Gastrocnemius medialis (tissue), 4 donors: ENCODE data around the gene C1orf198.

Source experiments
- POLR2A ChIP-seq, 2 donors: fragments of 450-650 bp; IDR thresholded peaks; one replicate each; pipeline ENCODE4 v1.6.1; 2017; ENCODE audit warnings: antibody characterized with exemption in 2 of 2, mild to moderate bottlenecking in 2 of 2, moderate library complexity in 2 of 2
- TF ChIP-seq, protein P1 (sequence below), 5 experiments: fragments of 450-650 bp in 3 of 5; fragments of 200-600 bp in 2 of 5; sonication (generic) in 2 of 5; IDR thresholded peaks in 4 of 5; conservative IDR thresholded peaks in 1 of 5; 1 replicate in 4 of 5; 2 replicates in 1 of 5; pipeline ENCODE4 v1.5.1; 2016 to 2019; ENCODE audit warnings: antibody characterized with exemption in 5 of 5, mild to moderate bottlenecking in 3 of 5, moderate library complexity in 3 of 5

DNA sequence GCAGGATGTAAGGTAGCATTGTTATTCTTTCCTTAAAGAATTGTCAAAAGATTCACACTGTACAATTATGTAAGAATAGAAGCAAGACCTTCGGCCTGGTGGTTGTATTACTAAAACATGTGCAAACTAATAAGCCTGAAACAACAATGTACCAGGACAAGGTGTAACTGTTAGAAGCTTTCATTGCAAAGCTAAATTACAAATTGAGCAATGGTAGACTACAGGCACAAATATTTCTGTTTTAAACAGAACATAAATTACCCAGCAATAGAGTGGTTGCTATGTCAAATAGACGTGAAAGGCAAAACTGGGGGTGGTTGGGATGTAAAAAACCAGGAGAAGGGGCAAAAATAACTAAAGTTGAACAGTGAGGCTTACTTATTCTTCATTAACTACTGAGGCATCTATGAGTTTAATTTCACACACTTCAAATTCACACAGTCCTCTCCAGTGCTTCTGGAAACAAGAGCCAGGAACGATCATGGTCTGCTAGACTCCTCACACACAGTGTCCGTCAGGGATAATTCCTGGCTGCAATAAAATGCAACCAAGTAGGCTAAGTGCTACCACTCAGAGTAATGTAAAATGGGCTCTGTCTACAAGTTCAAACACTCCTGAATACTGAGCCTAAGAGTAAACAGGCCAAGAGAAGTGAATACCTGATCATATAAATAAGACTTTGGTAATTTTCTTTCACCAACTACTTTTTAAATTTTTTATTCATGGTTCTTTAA, 39.3 kb upstream of the C1orf198 start:
- TF ChIP-seq, protein P1, sequence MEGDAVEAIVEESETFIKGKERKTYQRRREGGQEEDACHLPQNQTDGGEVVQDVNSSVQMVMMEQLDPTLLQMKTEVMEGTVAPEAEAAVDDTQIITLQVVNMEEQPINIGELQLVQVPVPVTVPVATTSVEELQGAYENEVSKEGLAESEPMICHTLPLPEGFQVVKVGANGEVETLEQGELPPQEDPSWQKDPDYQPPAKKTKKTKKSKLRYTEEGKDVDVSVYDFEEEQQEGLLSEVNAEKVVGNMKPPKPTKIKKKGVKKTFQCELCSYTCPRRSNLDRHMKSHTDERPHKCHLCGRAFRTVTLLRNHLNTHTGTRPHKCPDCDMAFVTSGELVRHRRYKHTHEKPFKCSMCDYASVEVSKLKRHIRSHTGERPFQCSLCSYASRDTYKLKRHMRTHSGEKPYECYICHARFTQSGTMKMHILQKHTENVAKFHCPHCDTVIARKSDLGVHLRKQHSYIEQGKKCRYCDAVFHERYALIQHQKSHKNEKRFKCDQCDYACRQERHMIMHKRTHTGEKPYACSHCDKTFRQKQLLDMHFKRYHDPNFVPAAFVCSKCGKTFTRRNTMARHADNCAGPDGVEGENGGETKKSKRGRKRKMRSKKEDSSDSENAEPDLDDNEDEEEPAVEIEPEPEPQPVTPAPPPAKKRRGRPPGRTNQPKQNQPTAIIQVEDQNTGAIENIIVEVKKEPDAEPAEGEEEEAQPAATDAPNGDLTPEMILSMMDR (IDR thresholded peaks at IDR 0.05 in 4 of 5, conservative IDR thresholded peaks at IDR 0.05 in 1 of 5): no peak
- no peak for TF ChIP-seq POLR2A (IDR thresholded peaks at IDR 0.05)
